ENCODE results near the gene WWP2.

DNA sequence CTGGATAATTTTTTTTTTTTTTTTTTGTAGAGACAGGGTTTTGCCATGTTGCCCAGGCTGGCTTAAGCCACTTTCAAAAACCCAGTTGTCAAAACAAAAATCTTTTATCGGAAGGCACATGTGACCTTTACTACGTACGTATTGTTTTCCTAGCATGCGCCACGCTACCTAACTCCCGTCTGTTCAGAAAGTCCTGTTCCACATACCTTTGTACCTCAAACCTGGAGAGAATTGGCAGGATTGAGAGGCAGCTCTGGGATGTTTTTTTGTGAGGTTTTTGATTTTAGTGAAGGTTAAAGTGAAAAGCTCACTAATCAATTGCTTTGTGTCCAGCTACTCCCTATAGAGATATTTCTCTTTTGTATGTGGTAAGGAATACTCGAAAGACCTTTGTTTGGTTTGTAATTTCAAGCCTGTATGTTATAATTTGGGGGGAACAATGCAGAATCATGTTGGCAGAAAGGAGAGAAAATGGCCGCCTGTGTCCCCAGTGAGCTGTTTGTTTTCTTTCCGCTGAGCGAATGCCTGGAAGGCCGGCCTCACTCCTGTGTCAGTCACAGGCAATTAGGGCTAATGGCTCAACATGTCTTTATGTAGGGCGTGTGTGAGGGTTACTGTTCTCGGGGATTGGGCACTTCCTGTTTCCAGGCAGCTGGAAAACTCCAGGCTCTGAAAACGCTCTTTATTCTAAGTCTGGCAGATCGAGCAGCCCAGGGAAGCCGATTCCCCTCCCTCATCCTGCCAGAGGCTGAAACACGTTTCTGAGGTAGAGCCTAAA, 128.2 kb downstream of the WWP2 start:
- TF ChIP-seq, protein P1, sequence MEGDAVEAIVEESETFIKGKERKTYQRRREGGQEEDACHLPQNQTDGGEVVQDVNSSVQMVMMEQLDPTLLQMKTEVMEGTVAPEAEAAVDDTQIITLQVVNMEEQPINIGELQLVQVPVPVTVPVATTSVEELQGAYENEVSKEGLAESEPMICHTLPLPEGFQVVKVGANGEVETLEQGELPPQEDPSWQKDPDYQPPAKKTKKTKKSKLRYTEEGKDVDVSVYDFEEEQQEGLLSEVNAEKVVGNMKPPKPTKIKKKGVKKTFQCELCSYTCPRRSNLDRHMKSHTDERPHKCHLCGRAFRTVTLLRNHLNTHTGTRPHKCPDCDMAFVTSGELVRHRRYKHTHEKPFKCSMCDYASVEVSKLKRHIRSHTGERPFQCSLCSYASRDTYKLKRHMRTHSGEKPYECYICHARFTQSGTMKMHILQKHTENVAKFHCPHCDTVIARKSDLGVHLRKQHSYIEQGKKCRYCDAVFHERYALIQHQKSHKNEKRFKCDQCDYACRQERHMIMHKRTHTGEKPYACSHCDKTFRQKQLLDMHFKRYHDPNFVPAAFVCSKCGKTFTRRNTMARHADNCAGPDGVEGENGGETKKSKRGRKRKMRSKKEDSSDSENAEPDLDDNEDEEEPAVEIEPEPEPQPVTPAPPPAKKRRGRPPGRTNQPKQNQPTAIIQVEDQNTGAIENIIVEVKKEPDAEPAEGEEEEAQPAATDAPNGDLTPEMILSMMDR (IDR thresholded peaks at IDR 0.05; ENCODE audit: poor library complexity, severe bottlenecking) = no peak
- TF ChIP-seq POLR2AphosphoS5 (IDR thresholded peaks at IDR 0.05) (peak; percentile 71), MXI1 (conservative IDR thresholded peaks at IDR 0.05; ENCODE audit: poor library complexity, severe bottlenecking) (no peak), RAD21 (conservative IDR thresholded peaks at IDR 0.05) (no peak), EZH2 (IDR thresholded peaks at IDR 0.05; ENCODE audit: borderline replicate concordance, insufficient read depth, low read length, poor library complexity, severe bottlenecking) (no peak), SMC3 (conservative IDR thresholded peaks at IDR 0.05; ENCODE audit: poor library complexity) (no peak), EP300 (conservative IDR thresholded peaks at IDR 0.05; ENCODE audit: poor library complexity, severe bottlenecking) (peak; percentile 39), TAF1 (IDR thresholded peaks at IDR 0.05; ENCODE audit: low read depth) (peak; percentile 45)
- TF ChIP-seq, protein P2, sequence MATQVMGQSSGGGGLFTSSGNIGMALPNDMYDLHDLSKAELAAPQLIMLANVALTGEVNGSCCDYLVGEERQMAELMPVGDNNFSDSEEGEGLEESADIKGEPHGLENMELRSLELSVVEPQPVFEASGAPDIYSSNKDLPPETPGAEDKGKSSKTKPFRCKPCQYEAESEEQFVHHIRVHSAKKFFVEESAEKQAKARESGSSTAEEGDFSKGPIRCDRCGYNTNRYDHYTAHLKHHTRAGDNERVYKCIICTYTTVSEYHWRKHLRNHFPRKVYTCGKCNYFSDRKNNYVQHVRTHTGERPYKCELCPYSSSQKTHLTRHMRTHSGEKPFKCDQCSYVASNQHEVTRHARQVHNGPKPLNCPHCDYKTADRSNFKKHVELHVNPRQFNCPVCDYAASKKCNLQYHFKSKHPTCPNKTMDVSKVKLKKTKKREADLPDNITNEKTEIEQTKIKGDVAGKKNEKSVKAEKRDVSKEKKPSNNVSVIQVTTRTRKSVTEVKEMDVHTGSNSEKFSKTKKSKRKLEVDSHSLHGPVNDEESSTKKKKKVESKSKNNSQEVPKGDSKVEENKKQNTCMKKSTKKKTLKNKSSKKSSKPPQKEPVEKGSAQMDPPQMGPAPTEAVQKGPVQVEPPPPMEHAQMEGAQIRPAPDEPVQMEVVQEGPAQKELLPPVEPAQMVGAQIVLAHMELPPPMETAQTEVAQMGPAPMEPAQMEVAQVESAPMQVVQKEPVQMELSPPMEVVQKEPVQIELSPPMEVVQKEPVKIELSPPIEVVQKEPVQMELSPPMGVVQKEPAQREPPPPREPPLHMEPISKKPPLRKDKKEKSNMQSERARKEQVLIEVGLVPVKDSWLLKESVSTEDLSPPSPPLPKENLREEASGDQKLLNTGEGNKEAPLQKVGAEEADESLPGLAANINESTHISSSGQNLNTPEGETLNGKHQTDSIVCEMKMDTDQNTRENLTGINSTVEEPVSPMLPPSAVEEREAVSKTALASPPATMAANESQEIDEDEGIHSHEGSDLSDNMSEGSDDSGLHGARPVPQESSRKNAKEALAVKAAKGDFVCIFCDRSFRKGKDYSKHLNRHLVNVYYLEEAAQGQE (IDR thresholded peaks at IDR 0.05; ENCODE audit: borderline replicate concordance) = peak; percentile 81
